ENCODE results near the gene AP2B1.

AP2B1 gene

DNA sequence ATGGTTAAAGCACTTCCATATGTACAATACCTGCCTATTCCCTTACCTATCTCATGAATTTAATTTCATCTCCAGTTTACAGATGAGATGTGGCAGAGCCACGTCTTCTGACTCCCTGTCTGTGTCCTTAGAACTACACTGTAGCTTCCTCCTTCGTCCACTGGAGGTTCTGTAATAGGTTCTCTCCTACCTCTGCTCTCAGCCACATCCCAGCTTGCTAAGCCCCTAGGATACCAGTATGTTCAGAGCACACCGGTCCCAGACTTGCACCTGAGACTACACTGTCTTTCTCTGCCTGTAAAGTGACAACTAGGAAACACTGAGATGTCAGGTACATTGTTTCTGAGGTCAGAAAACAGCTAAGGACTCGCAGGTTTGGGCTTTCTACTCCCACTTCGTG is 140.5 kb downstream of the AP2B1 start:
- Histone ChIP-seq H3K27ac (ENCODE audit: low read depth, low read length) (no peak overlapping the region), H2AK5ac (ENCODE audit: low read length) (no peak overlapping the region), H4K91ac (ENCODE audit: low read depth, low read length) (no peak overlapping the region), H3K79me1 (ENCODE audit: low read length) (no peaks in the 10 kb centered on the region), H3K14ac (ENCODE audit: low read length) (no peak overlapping the region), H2BK120ac (ENCODE audit: insufficient read depth, low read length, poor library complexity) (no peak overlapping the region), H3K23ac (ENCODE audit: low read length) (no peak overlapping the region), H3K36me3 (ENCODE audit: control insufficient read depth in 1 of 2, insufficient read depth in 2 of 2, low read length in 2 of 2) (peaks cover 2 to 12% of the 10 kb centered on the region in 2 experiments), H3K79me2 (ENCODE audit: control insufficient read depth, insufficient read depth, low read length, poor library complexity) (peaks cover 2% of the 10 kb centered on the region), H3K4ac (ENCODE audit: low read depth, low read length) (no peak overlapping the region), H3K4me2 (ENCODE audit: low read length) (no peak overlapping the region), H3K4me1 (ENCODE audit: control insufficient read depth in 1 of 2, insufficient read depth in 2 of 2, low read length in 2 of 2) (peaks cover 13 to 33% of the 10 kb centered on the region in 2 experiments), H2AFZ (ENCODE audit: insufficient read depth, low read length, poor library complexity) (no peak overlapping the region), H2BK12ac (ENCODE audit: low read length) (no peak overlapping the region), H4K12ac (ENCODE audit: low read depth, low read length) (no peak overlapping the region), H4K8ac (ENCODE audit: low read depth, low read length) (no peak overlapping the region), H3K4me3 (ENCODE audit: low read depth, low read length) (no peak overlapping the region), H3K27me3 (ENCODE audit: insufficient read depth, low read length) (no peaks in the 10 kb centered on the region), H2BK5ac (ENCODE audit: low read depth, low read length, poor library complexity) (no peak overlapping the region), H3K18ac (ENCODE audit: low read length) (no peak overlapping the region), H3K9ac (ENCODE audit: low read length) (no peak overlapping the region), H3K9me3 (ENCODE audit: insufficient read depth, low read depth, low read length) (no peaks in the 10 kb centered on the region)
- WGBS (ENCODE audit: extremely low coverage, insufficient coverage, insufficient read length): no CpG with 5 or more reads among the region's 5 CpGs
- DNase-seq: no peak

DNA sequence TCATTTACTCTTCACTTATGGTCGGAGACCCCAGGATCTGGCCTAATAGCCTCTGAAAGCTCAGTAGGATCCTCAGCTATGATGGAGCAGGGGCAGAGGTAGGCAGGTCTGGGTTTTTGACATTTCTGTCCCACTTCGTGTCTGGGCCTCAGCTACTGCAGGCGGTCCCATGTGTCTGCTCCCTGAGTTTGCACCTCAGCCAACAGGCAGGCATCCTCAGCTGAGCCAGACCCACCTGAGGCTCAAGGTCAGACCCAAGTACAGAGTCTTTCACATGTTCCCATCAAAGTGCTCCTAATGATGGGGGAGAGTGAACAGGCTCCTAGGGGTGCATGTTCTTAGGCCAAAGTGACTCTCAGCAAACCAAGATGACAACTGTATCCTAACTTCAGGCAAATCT is 141.4 kb downstream of the AP2B1 start:
- no peak for DNase-seq
- Histone ChIP-seq H3K18ac (ENCODE audit: low read length) (no peak overlapping the region), H4K91ac (ENCODE audit: low read depth, low read length) (no peak overlapping the region), H3K79me1 (ENCODE audit: low read length) (no peaks in the 10 kb centered on the region), H2AK5ac (ENCODE audit: low read length) (no peak overlapping the region), H3K27ac (ENCODE audit: low read depth, low read length) (no peak overlapping the region), H2BK5ac (ENCODE audit: low read depth, low read length, poor library complexity) (no peak overlapping the region), H2BK12ac (ENCODE audit: low read length) (no peak overlapping the region), H3K36me3 (ENCODE audit: control insufficient read depth in 1 of 2, insufficient read depth in 2 of 2, low read length in 2 of 2) (peaks cover 2 to 10% of the 10 kb centered on the region in 2 experiments), H3K9me3 (ENCODE audit: insufficient read depth, low read depth, low read length) (no peaks in the 10 kb centered on the region), H3K9ac (ENCODE audit: low read length) (no peak overlapping the region), H3K27me3 (ENCODE audit: insufficient read depth, low read length) (no peaks in the 10 kb centered on the region), H3K4me2 (ENCODE audit: low read length) (no peak overlapping the region), H4K12ac (ENCODE audit: low read depth, low read length) (no peak overlapping the region), H3K4me3 (ENCODE audit: low read depth, low read length) (no peak overlapping the region), H3K14ac (ENCODE audit: low read length) (no peak overlapping the region), H3K23ac (ENCODE audit: low read length) (no peak overlapping the region), H2BK120ac (ENCODE audit: insufficient read depth, low read length, poor library complexity) (no peak overlapping the region), H3K79me2 (ENCODE audit: control insufficient read depth, insufficient read depth, low read length, poor library complexity) (peaks cover 2% of the 10 kb centered on the region), H4K8ac (ENCODE audit: low read depth, low read length) (no peak overlapping the region), H3K4me1 (ENCODE audit: control insufficient read depth in 1 of 2, insufficient read depth in 2 of 2, low read length in 2 of 2) (peaks cover 19 to 41% of the 10 kb centered on the region in 2 experiments), H3K4ac (ENCODE audit: low read depth, low read length) (no peak overlapping the region), H2AFZ (ENCODE audit: insufficient read depth, low read length, poor library complexity) (no peak overlapping the region)
- WGBS (ENCODE audit: extremely low coverage, insufficient coverage, insufficient read length): no CpG with 5 or more reads among the region's 3 CpGs

DNA sequence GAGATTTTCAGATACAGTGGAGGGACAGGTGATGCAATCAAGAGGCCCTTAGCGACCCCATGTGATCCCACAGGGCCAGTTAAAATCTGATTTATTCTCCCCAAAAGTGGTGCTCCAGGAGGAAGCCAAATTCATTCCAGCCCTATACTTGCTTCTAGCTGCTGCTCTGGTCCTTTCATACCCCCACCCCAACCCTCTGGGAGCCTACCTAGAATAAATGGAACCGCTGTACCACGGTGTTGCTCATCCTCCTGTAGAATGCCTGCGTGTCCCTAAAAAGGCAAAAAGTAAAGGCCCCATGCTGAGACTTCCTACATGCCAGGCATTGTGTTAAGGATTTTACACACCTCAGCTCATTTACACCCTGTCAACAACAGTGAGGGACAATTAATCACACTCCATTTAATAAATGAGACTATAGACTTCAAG is 142.3 kb downstream of the AP2B1 start:
- no CpG with 5 or more reads among the region's 4 CpGs for WGBS (ENCODE audit: extremely low coverage, insufficient coverage, insufficient read length)
- no peak overlapping the region for H3K14ac ChIP-seq (ENCODE audit: low read length)

DNA sequence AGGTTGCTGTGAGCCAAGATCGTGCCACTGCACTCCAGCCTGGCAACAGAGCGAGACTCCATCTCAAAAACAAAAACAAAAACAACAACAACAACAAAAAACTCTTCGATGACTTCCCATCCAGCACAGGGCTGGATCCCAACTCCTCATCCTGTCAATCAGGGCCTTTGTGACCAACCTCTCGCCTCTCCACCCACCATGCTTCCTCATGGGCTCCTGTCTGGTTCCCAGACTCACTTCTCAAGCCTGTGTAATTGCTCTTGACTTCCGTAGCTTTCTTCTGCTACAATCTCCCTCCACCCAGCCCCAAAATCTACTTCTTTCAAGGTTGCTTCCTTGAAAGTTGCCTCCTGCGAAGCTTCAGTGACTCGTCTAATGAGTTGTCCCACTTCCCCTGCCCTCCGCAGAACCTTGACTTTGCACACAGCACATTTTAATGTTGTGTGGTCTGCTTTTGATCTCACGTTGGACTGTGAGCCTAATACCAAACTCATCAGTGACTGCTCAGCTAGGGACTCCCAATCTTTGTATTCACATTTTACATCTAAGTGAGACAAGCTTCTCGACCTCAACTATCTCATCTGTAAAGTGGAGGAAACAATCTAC is 143.4 kb downstream of the AP2B1 start:
- peaks cover 2% of the 10 kb centered on the region for H3K9me3 ChIP-seq (ENCODE audit: insufficient read depth, low read depth, low read length)
- no peak overlapping the region for H3K18ac ChIP-seq (ENCODE audit: low read length)
- no peak overlapping the region for H4K8ac ChIP-seq (ENCODE audit: low read depth, low read length)
- no peak overlapping the region for H3K4me3 ChIP-seq (ENCODE audit: low read depth, low read length)
- no CpG with 5 or more reads among the region's 10 CpGs for WGBS (ENCODE audit: extremely low coverage, insufficient coverage, insufficient read length)
- H2BK120ac ChIP-seq (ENCODE audit: insufficient read depth, low read length, poor library complexity): no peak overlapping the region
- no peaks in the 10 kb centered on the region for H3K27me3 ChIP-seq (ENCODE audit: insufficient read depth, low read length)
- H3K4me2 ChIP-seq (ENCODE audit: low read length): no peak overlapping the region
- no peak overlapping the region for H2AK5ac ChIP-seq (ENCODE audit: low read length)
- H3K4me1 ChIP-seq (ENCODE audit: control insufficient read depth in 1 of 2, insufficient read depth in 2 of 2, low read length in 2 of 2): peaks cover 22 to 40% of the 10 kb centered on the region in 2 experiments
- no peak overlapping the region for H4K91ac ChIP-seq (ENCODE audit: low read depth, low read length)
- no peak overlapping the region for H4K12ac ChIP-seq (ENCODE audit: low read depth, low read length)
- H3K9ac ChIP-seq (ENCODE audit: low read length): no peak overlapping the region
- H3K23ac ChIP-seq (ENCODE audit: low read length): no peak overlapping the region
- no peak overlapping the region for H3K14ac ChIP-seq (ENCODE audit: low read length)
- H3K79me2 ChIP-seq (ENCODE audit: control insufficient read depth, insufficient read depth, low read length, poor library complexity): peaks cover 2% of the 10 kb centered on the region
- no peak overlapping the region for H3K27ac ChIP-seq (ENCODE audit: low read depth, low read length)
- H2AFZ ChIP-seq (ENCODE audit: insufficient read depth, low read length, poor library complexity): no peak overlapping the region
- no peak overlapping the region for H2BK5ac ChIP-seq (ENCODE audit: low read depth, low read length, poor library complexity)
- no peak overlapping the region for H2BK12ac ChIP-seq (ENCODE audit: low read length)
- no peaks in the 10 kb centered on the region for H3K36me3 ChIP-seq (ENCODE audit: control insufficient read depth in 1 of 2, insufficient read depth in 2 of 2, low read length in 2 of 2)
- no peaks in the 10 kb centered on the region for H3K79me1 ChIP-seq (ENCODE audit: low read length)
- no peak for DNase-seq
- H3K4ac ChIP-seq (ENCODE audit: low read depth, low read length): no peak overlapping the region

More for the DNA sequence above, 142.3 kb downstream of the AP2B1 start:
- Histone ChIP-seq H3K4me3 (ENCODE audit: low read depth, low read length) (no peak overlapping the region), H3K79me1 (ENCODE audit: low read length) (no peaks in the 10 kb centered on the region), H4K91ac (ENCODE audit: low read depth, low read length) (no peak overlapping the region), H3K27ac (ENCODE audit: low read depth, low read length) (no peak overlapping the region), H4K8ac (ENCODE audit: low read depth, low read length) (no peak overlapping the region), H3K9me3 (ENCODE audit: insufficient read depth, low read depth, low read length) (no peaks in the 10 kb centered on the region), H3K9ac (ENCODE audit: low read length) (no peak overlapping the region), H3K27me3 (ENCODE audit: insufficient read depth, low read length) (no peaks in the 10 kb centered on the region), H3K18ac (ENCODE audit: low read length) (no peak overlapping the region), H2BK5ac (ENCODE audit: low read depth, low read length, poor library complexity) (no peak overlapping the region), H3K79me2 (ENCODE audit: control insufficient read depth, insufficient read depth, low read length, poor library complexity) (peaks cover 2% of the 10 kb centered on the region), H2AFZ (ENCODE audit: insufficient read depth, low read length, poor library complexity) (no peak overlapping the region), H2AK5ac (ENCODE audit: low read length) (no peak overlapping the region), H3K4me1 (ENCODE audit: control insufficient read depth in 1 of 2, insufficient read depth in 2 of 2, low read length in 2 of 2) (peaks cover 22 to 45% of the 10 kb centered on the region in 2 experiments), H2BK120ac (ENCODE audit: insufficient read depth, low read length, poor library complexity) (no peak overlapping the region), H2BK12ac (ENCODE audit: low read length) (no peak overlapping the region), H3K36me3 (ENCODE audit: control insufficient read depth in 1 of 2, insufficient read depth in 2 of 2, low read length in 2 of 2) (peaks cover 2 to 7% of the 10 kb centered on the region in 2 experiments), H3K23ac (ENCODE audit: low read length) (no peak overlapping the region), H3K4me2 (ENCODE audit: low read length) (no peak overlapping the region), H4K12ac (ENCODE audit: low read depth, low read length) (no peak overlapping the region), H3K4ac (ENCODE audit: low read depth, low read length) (no peak overlapping the region)
- DNase-seq: no peak

Measured in trophoblast cell (in vitro differentiated cells and primary cell).